Jurkat, Clone E6-1 (cell line): ENCODE results near the gene FCER1G.

Experiments
- DNase-seq: peaks from one replicate; pipeline ENCODE4 v3.0.0-alpha.2; 2011; ENCODE audit warnings: low read depth, low spot score
- H3K4me3 ChIP-seq: 2 replicates; pipeline ENCODE4 v1.5.1; 2011; ENCODE audit warnings: mild to moderate bottlenecking, low read length, control low read depth, moderate library complexity

The FCER1G gene

GRCh38 chr1:161185282-161185682 lies 29.8 kb upstream of the FCER1G start:
- no peak overlapping the region for H3K4me3 ChIP-seq
- peak; percentile 93 for DNase-seq

GRCh38 chr1:161185732-161186311 lies 29.3 kb upstream of the FCER1G start:
- no peak overlapping the region for H3K4me3 ChIP-seq
- no peak for DNase-seq

- DNase-seq = no peak
- no peak overlapping the region for H3K4me3 ChIP-seq
Measured at GRCh38 chr1:161187311-161187710, 27.8 kb upstream of the FCER1G start.

GRCh38 chr1:161188381-161188780 lies 26.7 kb upstream of the FCER1G start:
- no peak overlapping the region for H3K4me3 ChIP-seq
- no peak for DNase-seq

GRCh38 chr1:161189036-161189435 lies 26.1 kb upstream of the FCER1G start:
- no peak overlapping the region for H3K4me3 ChIP-seq
- DNase-seq = no peak

GRCh38 chr1:161190962-161191521 lies 24.1 kb upstream of the FCER1G start:
- DNase-seq = no peak
- no peak overlapping the region for H3K4me3 ChIP-seq

GRCh38 chr1:161191971-161192370 lies 23.1 kb upstream of the FCER1G start:
- no peak for DNase-seq
- H3K4me3 ChIP-seq = no peak overlapping the region

GRCh38 chr1:161192476-161193465 lies 22.3 kb upstream of the FCER1G start:
- H3K4me3 ChIP-seq = no peak overlapping the region
- peak; percentile 67 for DNase-seq

- no peak for DNase-seq
- H3K4me3 ChIP-seq = no peak overlapping the region
Measured at GRCh38 chr1:161193561-161194235, 21.4 kb upstream of the FCER1G start.

GRCh38 chr1:161195171-161195570 lies 19.9 kb upstream of the FCER1G start:
- no peak for DNase-seq
- H3K4me3 ChIP-seq = no peak overlapping the region

- no peak overlapping the region for H3K4me3 ChIP-seq
- no peak for DNase-seq
Measured at GRCh38 chr1:161196111-161196510, 19.0 kb upstream of the FCER1G start.

- DNase-seq = no peak
- no peak overlapping the region for H3K4me3 ChIP-seq
Measured at GRCh38 chr1:161196521-161197451, 18.3 kb upstream of the FCER1G start.

GRCh38 chr1:161197560-161198193 lies 17.4 kb upstream of the FCER1G start:
- no peak for DNase-seq
- H3K4me3 ChIP-seq = no peak overlapping the region

GRCh38 chr1:161198194-161198896 lies 16.8 kb upstream of the FCER1G start:
- DNase-seq = no peak
- H3K4me3 ChIP-seq = no peak overlapping the region

- no peak for DNase-seq
- H3K4me3 ChIP-seq = no peak within 1 kb of the TSS
Measured at GRCh38 chr1:161198897-161199431, 16.1 kb upstream of the FCER1G start, which contains the start of gene ADAMTS4. TSS of gene ADAMTS4 (minus strand) at chr1:161199054. CDS start at chr1:161198627, 427 bp downstream.

GRCh38 chr1:161199506-161200139 lies 15.5 kb upstream of the FCER1G start:
- H3K4me3 ChIP-seq = no peak overlapping the region
- DNase-seq = no peak
